RWPE1 (cell line): ENCODE data around the gene KRT9.

ENCODE experiments used
- CTCF ChIA-PET: fragments of 350-600 bp; sonication (Branson Sonifier 250); formaldehyde crosslinking; extraction: SDS; loops from one replicate; lab custom pipeline; 2021; lab: Yijun Ruan, JAX
- POLR2A ChIA-PET: fragments of 400-600 bp; formaldehyde crosslinking; extraction: SDS; loops from one replicate; lab custom pipeline; 2020; ENCODE audit warnings: antibody characterized with exemption; ENCODE audit not compliant: low non-redundant PET; lab: Yijun Ruan, JAX
- DNase-seq: peaks from one replicate; pipeline ENCODE4 v3.0.0; 2012; ENCODE audit warnings: low spot score
- H3K27ac ChIP-seq: fragments of 450-650 bp; 2 replicates; pipeline ENCODE4 v1.5.1; 2017
- TF ChIP-seq, protein P1 (sequence below): fragments of 450-650 bp; conservative IDR thresholded peaks from 2 replicates; pipeline ENCODE4 v1.5.1; 2017; ENCODE audit warnings: low read depth, mild to moderate bottlenecking

KRT9 gene

DNA sequence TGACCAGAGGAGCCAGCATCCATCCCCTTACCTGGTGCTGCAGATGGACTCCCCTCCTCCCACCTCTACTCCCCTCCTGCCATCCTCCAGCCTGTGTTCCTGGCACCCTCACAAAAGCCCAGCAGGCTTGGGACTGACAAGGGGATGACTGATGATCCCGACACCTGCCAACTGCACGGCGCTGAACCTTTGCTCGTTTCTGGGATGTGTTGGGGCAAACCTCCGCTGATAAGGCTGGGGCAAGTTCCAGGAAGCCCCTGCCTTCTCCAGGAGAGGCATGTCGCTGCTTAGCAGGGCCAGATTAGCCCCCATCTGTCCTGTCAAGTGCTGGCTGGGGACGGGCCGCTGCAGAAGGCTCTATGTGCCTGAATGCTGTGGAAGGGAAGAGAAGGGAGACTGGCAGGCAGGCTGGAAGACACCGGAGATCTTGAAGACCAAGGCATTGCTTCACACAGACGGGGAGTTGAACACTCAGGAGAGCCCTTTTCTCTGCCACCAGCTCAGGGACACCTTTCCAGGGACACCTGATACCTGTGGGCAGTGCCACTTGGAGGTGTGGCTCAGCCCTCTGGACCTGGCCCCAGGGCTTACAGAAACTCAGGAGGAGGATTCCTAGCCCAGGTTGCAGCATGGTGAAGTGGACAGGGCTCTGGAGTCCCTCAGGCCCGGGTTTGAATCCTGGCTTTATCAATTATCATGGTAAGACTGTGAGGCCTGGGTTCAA lies 52.2 kb downstream of the KRT9 start:
- peak; percentile 88 for DNase-seq
- H3K27ac ChIP-seq: peak overlapping the region; percentile 98
- ChIA-PET POLR2A (interaction anchor here (1.5 kb wide), 1 partner anchor 18 kb away, joined by 4 read pairs; no protein-coding TSS in a partner anchor), CTCF (interaction anchor here (0.6 to 6.5 kb wide), 6 partner anchors 14 to 197 kb away, joined by 3 to 36 read pairs (median 4); no protein-coding TSS in a partner anchor)
- TF ChIP-seq, protein P1, sequence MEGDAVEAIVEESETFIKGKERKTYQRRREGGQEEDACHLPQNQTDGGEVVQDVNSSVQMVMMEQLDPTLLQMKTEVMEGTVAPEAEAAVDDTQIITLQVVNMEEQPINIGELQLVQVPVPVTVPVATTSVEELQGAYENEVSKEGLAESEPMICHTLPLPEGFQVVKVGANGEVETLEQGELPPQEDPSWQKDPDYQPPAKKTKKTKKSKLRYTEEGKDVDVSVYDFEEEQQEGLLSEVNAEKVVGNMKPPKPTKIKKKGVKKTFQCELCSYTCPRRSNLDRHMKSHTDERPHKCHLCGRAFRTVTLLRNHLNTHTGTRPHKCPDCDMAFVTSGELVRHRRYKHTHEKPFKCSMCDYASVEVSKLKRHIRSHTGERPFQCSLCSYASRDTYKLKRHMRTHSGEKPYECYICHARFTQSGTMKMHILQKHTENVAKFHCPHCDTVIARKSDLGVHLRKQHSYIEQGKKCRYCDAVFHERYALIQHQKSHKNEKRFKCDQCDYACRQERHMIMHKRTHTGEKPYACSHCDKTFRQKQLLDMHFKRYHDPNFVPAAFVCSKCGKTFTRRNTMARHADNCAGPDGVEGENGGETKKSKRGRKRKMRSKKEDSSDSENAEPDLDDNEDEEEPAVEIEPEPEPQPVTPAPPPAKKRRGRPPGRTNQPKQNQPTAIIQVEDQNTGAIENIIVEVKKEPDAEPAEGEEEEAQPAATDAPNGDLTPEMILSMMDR: no peak

DNA sequence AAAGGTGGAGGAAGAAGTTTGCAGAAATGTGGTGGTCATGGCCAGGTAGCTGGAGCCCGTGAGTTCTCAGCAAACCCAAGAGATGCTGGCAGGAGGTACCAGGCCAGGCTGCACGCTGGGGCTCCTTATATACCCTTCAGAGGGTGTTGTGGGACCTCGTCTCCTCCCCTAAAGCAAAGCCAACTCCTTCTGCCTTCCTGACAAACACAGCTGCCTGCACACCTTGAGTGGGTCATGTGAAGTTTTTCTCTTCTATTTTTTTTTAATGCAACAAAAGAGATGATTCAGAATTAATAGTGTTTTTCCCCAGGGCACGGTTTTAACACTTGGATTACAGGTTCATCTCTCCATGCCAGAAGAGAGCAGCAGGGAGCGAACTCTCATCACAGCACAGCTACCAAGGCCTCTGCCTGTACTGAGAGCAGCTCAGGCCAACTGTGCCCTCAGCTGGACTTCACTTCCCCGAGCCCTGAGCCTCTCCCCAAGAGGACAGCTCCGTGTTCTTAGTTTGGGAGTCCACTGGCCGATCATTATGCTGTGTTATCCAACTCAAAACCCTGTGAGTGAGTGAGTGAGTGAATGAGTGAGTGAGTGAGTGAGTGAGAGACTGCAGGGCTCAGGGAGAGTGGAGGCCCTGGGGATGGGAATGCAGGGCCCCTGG lies 52.9 kb downstream of the KRT9 start, which contains the start of gene KRT15:
KRT15 (minus strand) TSS at position 102 of the 661 bp plus-strand sequence; CDS start at position 39, 63 bp downstream.
- ChIA-PET POLR2A (interaction anchor here (0.7 kb wide), 1 partner anchor 29 kb away, joined by 4 read pairs; no protein-coding TSS in a partner anchor), CTCF (interaction anchor here (0.5 to 6.5 kb wide), 13 partner anchors 9 to 671 kb away, joined by 3 to 36 read pairs (median 3); partner anchors contain the start of gene KRT19)
- DNase-seq: peak; percentile 80
- peak within 1 kb of the TSS; percentile 98 for H3K27ac ChIP-seq
- TF ChIP-seq, protein P1: no peak

DNA sequence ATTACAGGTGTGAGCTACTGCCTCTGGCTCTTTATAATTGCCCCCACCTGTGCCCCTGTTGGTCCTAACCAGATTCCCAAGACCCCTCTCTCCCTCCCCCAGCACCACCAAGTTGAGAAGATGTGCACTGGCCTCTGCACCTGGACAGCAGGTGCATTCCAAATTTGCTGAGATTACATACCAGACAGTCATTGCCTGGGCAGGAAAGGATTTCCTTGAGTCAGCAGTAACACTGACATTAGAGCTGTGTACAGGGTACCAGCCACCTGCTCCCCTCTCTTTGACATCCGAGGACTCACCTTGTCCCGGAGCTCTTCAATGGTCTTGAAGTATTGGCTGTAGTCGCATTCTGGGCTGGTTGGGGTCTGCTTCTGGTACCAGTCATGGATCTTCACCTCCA lies 53.8 kb downstream of the KRT9 start:
- no peak for DNase-seq
- ChIA-PET POLR2A (no interaction called here), CTCF (interaction anchor here (0.7 to 6.5 kb wide), 3 partner anchors 10 to 149 kb away, joined by 3 to 36 read pairs (median 3); partner anchors contain the start of gene KRT19)
- TF ChIP-seq, protein P1: no peak
- H3K27ac ChIP-seq: peak overlapping the region; percentile 98

DNA sequence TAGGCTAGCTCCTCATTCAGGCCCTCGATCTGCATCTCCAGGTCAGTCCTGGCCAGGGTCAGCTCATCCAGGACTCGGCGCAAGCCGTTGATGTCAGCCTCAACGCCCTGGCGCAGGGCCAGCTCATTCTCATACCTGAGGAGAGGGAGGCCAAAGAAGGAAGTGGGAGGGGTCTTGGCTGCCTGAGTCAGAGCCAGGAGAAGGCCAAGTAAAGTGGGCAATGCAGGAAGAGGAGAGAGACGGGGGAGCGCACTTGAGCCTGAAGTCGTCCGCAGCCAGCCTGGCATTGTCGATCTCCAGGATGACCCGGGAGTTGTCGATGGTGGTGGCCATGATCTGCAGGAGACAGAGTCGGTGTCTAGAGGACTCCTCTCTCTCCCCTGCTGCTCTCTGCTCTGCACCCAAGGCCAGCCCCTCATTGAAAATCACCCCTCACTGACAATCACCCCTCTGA lies 55.0 kb downstream of the KRT9 start:
- H3K27ac ChIP-seq: peak overlapping the region; percentile 98
- ChIA-PET POLR2A (no interaction called here), CTCF (no interaction called here)
- TF ChIP-seq, protein P1: no peak
- DNase-seq: no peak

DNA sequence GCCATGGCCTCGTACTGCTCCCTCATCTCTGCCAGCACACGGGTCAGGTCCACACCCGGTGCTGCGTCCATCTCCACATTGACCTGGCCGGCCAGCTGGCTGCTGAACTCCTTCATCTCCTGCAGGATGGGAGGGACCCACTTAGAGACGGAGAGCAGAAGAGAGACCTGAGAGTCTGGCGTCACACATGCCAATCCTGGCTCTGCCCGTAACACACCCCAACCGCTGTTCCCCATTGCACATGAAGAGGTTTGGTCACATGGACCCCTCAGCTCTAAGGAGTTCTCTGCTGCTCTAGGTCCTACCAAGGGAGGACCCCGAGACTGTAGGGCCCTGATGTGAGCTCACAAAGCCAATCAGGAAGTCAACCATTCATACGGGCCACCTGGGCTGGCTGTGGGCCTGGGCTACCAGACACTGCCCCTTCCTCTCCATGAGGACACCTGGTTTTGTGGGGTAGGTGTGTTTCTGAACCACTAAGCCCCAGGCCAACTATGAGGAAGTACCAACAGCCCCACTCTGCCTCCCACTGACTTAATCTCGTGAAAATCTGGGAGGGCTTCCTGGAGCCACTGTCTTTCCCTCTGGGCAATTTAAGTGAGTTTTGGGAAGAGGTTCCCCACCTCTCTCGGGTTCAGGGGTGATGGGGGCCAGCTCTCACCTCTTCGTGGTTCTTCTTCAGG lies 55.6 kb downstream of the KRT9 start:
- ChIA-PET CTCF (no interaction called here), POLR2A (no interaction called here)
- peak overlapping the region; percentile 98 for H3K27ac ChIP-seq
- TF ChIP-seq, protein P1: no peak
- DNase-seq: no peak
